B cell (primary cell): Measurements from ENCODE around the gene PLCD1. TPM values are rescaled to one million over a fixed set of nuclear protein-coding genes. Genes with fewer than 3 reads are reported as not detected.

Experiments used
- ATAC-seq: fragments of 200-7000 bp; cut with Tn5 transposase; one replicate; pipeline ENCODE4 v1.10.0; 2021; ENCODE audit warnings: low read depth, mild to moderate bottlenecking, moderate number of reproducible peaks, moderate library complexity
- CTCF ChIA-PET: fragments of 350-600 bp; sonication (Branson Sonifier 250); formaldehyde crosslinking; loops from one replicate; lab custom pipeline; 2021; ENCODE audit warnings: antibody characterized with exemption, inconsistent platforms; lab: Charles Lee
- POLR2A ChIA-PET: fragments of 350-600 bp; sonication (Branson Sonifier 250); formaldehyde crosslinking; loops from one replicate; lab custom pipeline; 2021; ENCODE audit warnings: antibody characterized with exemption; lab: Charles Lee
- DNase-seq: peaks from one replicate; pipeline ENCODE4 v3.0.0; 2013
- H2AFZ ChIP-seq: 2 replicates; pipeline ENCODE4 v1.6.1; 2012; ENCODE audit warnings: mild to moderate bottlenecking, low read depth, low read length; ENCODE audit not compliant: insufficient read depth, poor library complexity, severe bottlenecking
- H3K27ac ChIP-seq, 2 donors: 1 replicate in 1 of 2; 2 replicates in 1 of 2; pipeline ENCODE4 v1.5.1; 2012 to 2013; ENCODE audit warnings: low read length in 2 of 2, mild to moderate bottlenecking in 2 of 2, moderate library complexity in 1 of 2
- H3K27me3 ChIP-seq, 4 experiments: fragments of 200-600 bp in 1 of 4; sonication (generic) in 1 of 4; replicated peaks in 1 of 4; 1 replicate in 2 of 4; 2 replicates in 2 of 4; pipeline versions ENCODE4 v1.6.1 to v1.7.0; 2013 to 2016; ENCODE audit warnings: low read length in 3 of 4, mild to moderate bottlenecking in 2 of 4, mixed read lengths in 1 of 4, moderate library complexity in 1 of 4; ENCODE audit not compliant: insufficient read depth in 4 of 4, control insufficient read depth in 3 of 4; ENCODE audit errors: control extremely low read depth in 1 of 4
- H3K36me3 ChIP-seq, 2 experiments: replicated peaks in 1 of 2; 1 replicate in 1 of 2; 2 replicates in 1 of 2; pipeline versions ENCODE4 v1.6.1 to v1.7.1; 2013; ENCODE audit warnings: low read length in 1 of 2; ENCODE audit not compliant: insufficient read depth in 2 of 2, control insufficient read depth in 1 of 2; ENCODE audit errors: control extremely low read depth in 1 of 2, extremely low read depth in 1 of 2
- H3K4me1 ChIP-seq, 2 donors: fragments of 200-600 bp in 1 of 2; sonication (generic) in 1 of 2; 1 replicate in 1 of 2; 2 replicates in 1 of 2; pipeline versions ENCODE4 v1.5.1 to v1.6.1; 2013 to 2017; ENCODE audit warnings: low read length in 2 of 2; ENCODE audit not compliant: control insufficient read depth in 2 of 2, insufficient read depth in 2 of 2
- H3K4me2 ChIP-seq: replicated peaks from 2 replicates; pipeline ENCODE3; 2012; ENCODE audit warnings: mild to moderate bottlenecking, low read depth, low read length; ENCODE audit not compliant: poor library complexity, severe bottlenecking
- H3K4me3 ChIP-seq, 5 experiments: fragments of 200-600 bp in 1 of 5; sonication (generic) in 1 of 5; 1 replicate in 3 of 5; 2 replicates in 2 of 5; pipeline versions ENCODE4 v1.5.1 to v1.7.0; 2011 to 2016; ENCODE audit warnings: low read length in 4 of 5, mild to moderate bottlenecking in 4 of 5, low read depth in 2 of 5, control low read depth in 1 of 5, moderate library complexity in 1 of 5; ENCODE audit not compliant: insufficient read depth in 1 of 5; ENCODE audit errors: control extremely low read depth in 1 of 5, extremely low read depth in 1 of 5
- H3K79me2 ChIP-seq: fragments of 200-600 bp; sonication (generic); one replicate; pipeline ENCODE4 v1.6.0; 2016; ENCODE audit warnings: low read length; ENCODE audit not compliant: control insufficient read depth, insufficient read depth
- H3K9ac ChIP-seq: fragments of 200-600 bp; sonication (generic); 2 replicates; pipeline ENCODE4 v1.6.1; 2017; ENCODE audit warnings: mild to moderate bottlenecking, low read length, moderate library complexity
- H3K9me3 ChIP-seq, 3 donors: one replicate each; pipeline versions ENCODE4 v1.6.1 to v1.7.1; 2013; ENCODE audit warnings: low read length in 2 of 3; ENCODE audit not compliant: control insufficient read depth in 2 of 3, insufficient read depth in 1 of 3; ENCODE audit errors: control extremely low read depth in 1 of 3
- H4K20me1 ChIP-seq: 2 replicates; pipeline ENCODE4 v1.6.0; 2012; ENCODE audit warnings: mild to moderate bottlenecking, low read length; ENCODE audit not compliant: insufficient read depth, control insufficient read depth, poor library complexity, severe bottlenecking
- H3K27ac Mint-ChIP-seq: one replicate; pipeline ENCODE4 v1.8.0; 2021; ENCODE audit warnings: mixed read lengths
- H3K27me3 Mint-ChIP-seq: one replicate; pipeline ENCODE4 v1.8.0; 2021; ENCODE audit warnings: mixed read lengths
- H3K4me1 Mint-ChIP-seq: one replicate; pipeline ENCODE4 v1.8.0; 2021; ENCODE audit warnings: mixed read lengths
- H3K4me3 Mint-ChIP-seq: one replicate; pipeline ENCODE4 v1.8.0; 2021; ENCODE audit warnings: mixed read lengths
- H3K9me3 Mint-ChIP-seq: one replicate; pipeline ENCODE4 v1.8.0; 2022; ENCODE audit warnings: mixed read lengths; ENCODE audit not compliant: insufficient read depth
- CTCF ChIP-seq: fragments of 200-600 bp; IDR thresholded peaks from one replicate; pipeline ENCODE4 v1.8.0; 2022; ENCODE audit warnings: antibody characterized with exemption, mild to moderate bottlenecking
- EZH2 ChIP-seq: IDR thresholded peaks from 2 replicates; pipeline ENCODE4 v1.6.1; 2012; ENCODE audit warnings: borderline replicate concordance, low read depth, mild to moderate bottlenecking, moderate library complexity, low read length; ENCODE audit not compliant: insufficient read depth, poor library complexity, severe bottlenecking
- WGBS: methylation state at CpG from one replicate; pipeline ENCODE4 v1.1.5; 2013; ENCODE audit warnings: missing lambda C conversion rate; ENCODE audit not compliant: insufficient coverage; 5-methylcytosine and 5-hydroxymethylcytosine counted together
- intact Hi-C: fragments of 100-400 bp; cut with micrococcal nuclease; formaldehyde crosslinking; loops from one replicate; pipeline ENCODE4 v1.10.0; 2022
- polyA plus RNA-seq: library from polyadenylated mRNA; depleted of rRNA; stranded (reverse); fragments of >200 nt; gene quantifications from 2 replicates; pipeline ENCODE4 v1.2.3, GENCODE V29; 2012
- total RNA-seq, 2 donors: library from RNA; stranded (reverse); fragments of 120-200 nt in 1 of 2; gene quantifications; 1 replicate in 1 of 2; 2 replicates in 1 of 2; pipeline versions ENCODE4 v1.2.3 to v1.2.4, GENCODE V29; 2013 to 2022

PLCD1 gene
- total and polyA plus RNA-seq, 2 donors (not counting 1 experiment from before 2014, with no cell fraction given) = 5.8 to 10.1 TPM

DNA sequence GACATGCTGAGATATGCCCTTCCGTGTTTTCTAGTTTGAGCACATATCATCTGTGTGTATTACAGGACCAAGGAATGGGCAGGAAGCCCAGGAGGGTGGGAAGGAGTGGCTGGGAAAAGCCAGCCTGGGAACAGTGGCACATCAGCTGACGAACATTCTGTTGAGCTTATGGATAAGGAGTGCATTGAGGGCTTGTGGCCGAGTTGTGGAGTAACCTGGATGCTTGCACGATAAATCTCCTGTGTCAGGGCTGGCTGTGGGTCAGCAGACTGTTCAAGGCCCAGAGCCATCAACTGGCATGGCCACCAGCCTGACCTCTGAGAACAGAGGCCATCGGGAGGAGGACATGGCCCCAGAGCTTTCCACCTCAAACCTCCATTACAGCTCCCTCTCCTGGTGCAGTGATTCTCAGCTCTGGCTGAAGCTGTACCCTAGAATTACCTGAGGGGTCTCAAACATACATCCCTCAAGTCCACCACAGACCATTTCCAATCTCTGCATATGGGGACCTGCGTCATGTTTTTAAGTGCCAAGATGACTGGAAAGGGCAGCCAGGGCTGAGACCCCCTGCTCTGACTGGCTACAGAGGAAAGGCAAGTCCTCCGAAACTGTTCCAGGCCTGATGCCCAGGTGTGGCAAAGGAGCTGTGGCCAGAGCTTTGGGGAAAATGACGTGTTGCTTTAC, 43.7 kb downstream of the PLCD1 start:
- no peak overlapping the region for H3K27ac ChIP-seq
- no peak overlapping the region for H3K4me3 ChIP-seq
- no peaks in the 10 kb centered on the region for H3K9me3 Mint-ChIP-seq
- WGBS = 92% methylated on average over 7 of the region's 8 CpGs
- ChIA-PET CTCF (interaction anchor here (0.9 to 2.6 kb wide), 3 partner anchors 9 to 16 kb away, joined by 3 to 9 read pairs (median 3); no protein-coding TSS in a partner anchor), POLR2A (no interaction called here)
- DNase-seq = no peak
- H4K20me1 ChIP-seq = no peaks in the 10 kb centered on the region
- ATAC-seq = no peak
- no peak overlapping the region for H2AFZ ChIP-seq
- intact Hi-C loops = no loop called here
- H3K27ac Mint-ChIP-seq = no peak overlapping the region
- no peaks in the 10 kb centered on the region for H3K36me3 ChIP-seq
- no peak for TF ChIP-seq EZH2
- TF ChIP-seq CTCF = no peak
- H3K27me3 ChIP-seq = no peaks in the 10 kb centered on the region
- H3K4me2 ChIP-seq = no peak overlapping the region
- no peaks in the 10 kb centered on the region for H3K4me1 ChIP-seq
- no peaks in the 10 kb centered on the region for H3K4me1 Mint-ChIP-seq
- peaks cover 6% of the 10 kb centered on the region for H3K27me3 Mint-ChIP-seq
- H3K9me3 ChIP-seq = no peaks in the 10 kb centered on the region
- H3K4me3 Mint-ChIP-seq = no peak overlapping the region
- H3K9ac ChIP-seq = no peak overlapping the region
- H3K79me2 ChIP-seq = no peaks in the 10 kb centered on the region

- no peaks in the 10 kb centered on the region for H3K9me3 Mint-ChIP-seq
- DNase-seq (no peak), ATAC-seq (no peak)
- no peak overlapping the region for H3K27ac Mint-ChIP-seq
- Histone ChIP-seq H3K4me2 (no peak overlapping the region), H3K9ac (no peak overlapping the region), H3K9me3 (no peaks in the 10 kb centered on the region), H3K27ac (no peak overlapping the region), H2AFZ (no peak overlapping the region), H3K4me1 (no peaks in the 10 kb centered on the region), H3K4me3 (no peak overlapping the region), H3K79me2 (no peaks in the 10 kb centered on the region), H3K36me3 (no peaks in the 10 kb centered on the region), H3K27me3 (no peaks in the 10 kb centered on the region), H4K20me1 (no peaks in the 10 kb centered on the region)
- POLR2A ChIA-PET = no interaction called here
- intact Hi-C loops = no loop called here
- no peak overlapping the region for H3K4me3 Mint-ChIP-seq
- TF ChIP-seq CTCF = no peak
- no peak for TF ChIP-seq EZH2
- H3K27me3 Mint-ChIP-seq = peaks cover 11% of the 10 kb centered on the region
- no peaks in the 10 kb centered on the region for H3K4me1 Mint-ChIP-seq
- CTCF ChIA-PET = interaction anchor here (0.9 to 2.6 kb wide), 3 partner anchors 8 to 17 kb away, joined by 3 to 9 read pairs (median 3); no protein-coding TSS in a partner anchor
- 89% methylated on average over 6 of the region's 7 CpGs for WGBS
Observed at GRCh38 chr3:37984596-37984995, 44.8 kb downstream of the PLCD1 start.
